ENCODE data around the gene HS3ST5. TPM values are rescaled to one million over a fixed set of nuclear protein-coding genes. Genes with fewer than 3 reads are reported as not detected.

HS3ST5 gene
- total and polyA plus RNA-seq, 4 donors: 0.02 to 0.18 (median 0.04) TPM; not detected in 1

DNA sequence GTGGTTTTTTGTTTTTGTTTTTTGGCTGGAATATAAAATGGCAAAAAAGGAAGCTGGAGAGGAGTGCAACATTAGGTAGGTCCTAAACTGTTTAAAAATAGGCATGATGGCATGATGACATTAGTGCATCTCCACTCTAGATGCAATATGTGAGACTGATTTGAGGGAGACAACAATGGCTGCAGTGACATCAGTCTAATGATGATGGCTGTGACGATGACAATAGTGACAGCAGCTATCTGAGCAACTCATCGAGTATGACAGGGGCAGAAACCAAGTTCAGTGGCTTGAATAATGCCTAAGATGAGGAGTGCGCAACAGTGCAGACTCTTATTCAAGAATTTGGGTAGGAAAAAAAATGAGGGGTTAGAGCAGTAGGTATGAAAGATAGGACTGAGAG lies 82.0 kb downstream of the HS3ST5 start:
- H3K9ac ChIP-seq (ENCODE audit: insufficient read depth in 1 of 2, low read length in 2 of 2): no peak overlapping the region
- DNase-seq (no peak), ATAC-seq (ENCODE audit: insufficient read depth, low FRiP score) (no peak)
- no peaks in the 10 kb centered on the region for H3K9me3 ChIP-seq (ENCODE audit: control insufficient read depth in 4 of 4, insufficient read depth in 3 of 4, low read length in 3 of 4)
- H3K4me3 ChIP-seq: no peak overlapping the region
- no peak overlapping the region for H3K27ac ChIP-seq (ENCODE audit: low read depth in 1 of 2, low read length in 1 of 2)
- no peaks in the 10 kb centered on the region for H3K27me3 ChIP-seq (ENCODE audit: control insufficient read depth in 3 of 3, insufficient read depth in 3 of 3, low read length in 2 of 3)
- WGBS, 2 donors: 82 to 85% methylated on average over 3 of the region's 3 CpGs
- no peaks in the 10 kb centered on the region for H3K36me3 ChIP-seq (ENCODE audit: control insufficient read depth in 4 of 4, insufficient read depth in 4 of 4, low read length in 4 of 4)
- H3K4me1 ChIP-seq (ENCODE audit: control insufficient read depth in 5 of 5, insufficient read depth in 5 of 5, low read length in 5 of 5): no peaks in the 10 kb centered on the region
- TF ChIP-seq, protein P1, sequence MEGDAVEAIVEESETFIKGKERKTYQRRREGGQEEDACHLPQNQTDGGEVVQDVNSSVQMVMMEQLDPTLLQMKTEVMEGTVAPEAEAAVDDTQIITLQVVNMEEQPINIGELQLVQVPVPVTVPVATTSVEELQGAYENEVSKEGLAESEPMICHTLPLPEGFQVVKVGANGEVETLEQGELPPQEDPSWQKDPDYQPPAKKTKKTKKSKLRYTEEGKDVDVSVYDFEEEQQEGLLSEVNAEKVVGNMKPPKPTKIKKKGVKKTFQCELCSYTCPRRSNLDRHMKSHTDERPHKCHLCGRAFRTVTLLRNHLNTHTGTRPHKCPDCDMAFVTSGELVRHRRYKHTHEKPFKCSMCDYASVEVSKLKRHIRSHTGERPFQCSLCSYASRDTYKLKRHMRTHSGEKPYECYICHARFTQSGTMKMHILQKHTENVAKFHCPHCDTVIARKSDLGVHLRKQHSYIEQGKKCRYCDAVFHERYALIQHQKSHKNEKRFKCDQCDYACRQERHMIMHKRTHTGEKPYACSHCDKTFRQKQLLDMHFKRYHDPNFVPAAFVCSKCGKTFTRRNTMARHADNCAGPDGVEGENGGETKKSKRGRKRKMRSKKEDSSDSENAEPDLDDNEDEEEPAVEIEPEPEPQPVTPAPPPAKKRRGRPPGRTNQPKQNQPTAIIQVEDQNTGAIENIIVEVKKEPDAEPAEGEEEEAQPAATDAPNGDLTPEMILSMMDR (IDR thresholded peaks at IDR 0.05; ENCODE audit: control extremely low read depth, extremely low read depth): no peak

DNA sequence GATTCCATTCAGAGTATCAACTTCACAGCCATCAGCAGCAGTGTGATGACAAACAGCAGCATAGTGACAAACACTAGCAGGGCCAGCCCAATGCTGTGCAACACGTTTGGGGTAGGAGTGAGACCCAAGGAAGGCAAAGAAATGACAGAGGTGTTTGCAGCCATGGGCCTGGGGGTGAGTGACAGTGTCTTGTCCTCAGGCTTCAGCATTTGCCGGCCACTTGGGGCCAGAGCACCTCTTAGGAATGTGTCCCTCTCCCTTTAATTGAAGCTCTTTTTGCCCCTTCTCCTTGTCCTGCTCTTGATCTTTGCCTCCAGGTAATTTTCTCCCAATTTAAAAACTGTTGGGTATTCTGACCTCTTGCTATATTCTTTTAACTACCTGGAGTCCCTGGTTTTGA lies 84.4 kb downstream of the HS3ST5 start:
- Histone ChIP-seq H3K4me1 (ENCODE audit: control insufficient read depth in 5 of 5, insufficient read depth in 5 of 5, low read length in 5 of 5) (no peaks in the 10 kb centered on the region), H3K4me3 (no peak overlapping the region), H3K9me3 (ENCODE audit: control insufficient read depth in 4 of 4, insufficient read depth in 3 of 4, low read length in 3 of 4) (peaks cover 0 to 6% (median 0%) of the 10 kb centered on the region in 4 donors), H3K36me3 (ENCODE audit: control insufficient read depth in 4 of 4, insufficient read depth in 4 of 4, low read length in 4 of 4) (no peaks in the 10 kb centered on the region), H3K9ac (ENCODE audit: insufficient read depth in 1 of 2, low read length in 2 of 2) (no peak overlapping the region), H3K27ac (ENCODE audit: low read depth in 1 of 2, low read length in 1 of 2) (no peak overlapping the region), H3K27me3 (ENCODE audit: control insufficient read depth in 3 of 3, insufficient read depth in 3 of 3, low read length in 2 of 3) (no peaks in the 10 kb centered on the region)
- no peak for DNase-seq
- TF ChIP-seq, protein P1 (IDR thresholded peaks at IDR 0.05; ENCODE audit: control extremely low read depth, extremely low read depth): no peak
- WGBS, 2 donors: 56 to 58% methylated on average over 2 of the region's 2 CpGs
- ATAC-seq (ENCODE audit: insufficient read depth, low FRiP score): no peak

DNA sequence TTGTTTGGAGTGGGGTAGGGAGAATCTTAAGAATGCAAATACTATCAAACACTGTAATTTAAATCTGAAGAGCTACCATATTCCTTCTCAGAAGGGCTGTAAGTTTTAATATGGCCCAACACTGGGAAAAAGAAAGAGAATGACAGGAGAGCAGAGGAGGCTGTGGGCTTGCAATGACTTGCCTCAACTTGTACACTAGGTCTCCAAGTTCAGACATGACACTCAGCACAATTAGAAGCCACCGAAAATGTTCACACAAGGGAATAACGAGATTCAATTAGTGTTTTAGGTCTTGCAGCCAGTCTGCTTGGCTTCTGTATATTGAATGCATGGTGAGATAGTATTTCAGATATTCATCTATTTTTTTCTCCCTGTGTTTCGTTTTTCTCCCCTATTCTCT lies 89.4 kb downstream of the HS3ST5 start:
- ATAC-seq (ENCODE audit: insufficient read depth, low FRiP score): no peak
- no peak overlapping the region for H3K27ac ChIP-seq (ENCODE audit: low read depth in 1 of 2, low read length in 1 of 2)
- TF ChIP-seq, protein P1 (IDR thresholded peaks at IDR 0.05; ENCODE audit: control extremely low read depth, extremely low read depth): no peak
- 81 to 87% methylated on average over 3 of the region's 3 CpGs for WGBS, 2 donors
- H3K9me3 ChIP-seq (ENCODE audit: control insufficient read depth in 4 of 4, insufficient read depth in 3 of 4, low read length in 3 of 4): peaks cover 0 to 6% (median 0%) of the 10 kb centered on the region in 4 donors
- H3K36me3 ChIP-seq (ENCODE audit: control insufficient read depth in 4 of 4, insufficient read depth in 4 of 4, low read length in 4 of 4): no peaks in the 10 kb centered on the region
- H3K4me3 ChIP-seq: no peak overlapping the region
- no peaks in the 10 kb centered on the region for H3K27me3 ChIP-seq (ENCODE audit: control insufficient read depth in 3 of 3, insufficient read depth in 3 of 3, low read length in 2 of 3)
- no peak for DNase-seq
- H3K9ac ChIP-seq (ENCODE audit: insufficient read depth in 1 of 2, low read length in 2 of 2): no peak overlapping the region
- H3K4me1 ChIP-seq (ENCODE audit: control insufficient read depth in 5 of 5, insufficient read depth in 5 of 5, low read length in 5 of 5): no peaks in the 10 kb centered on the region

DNA sequence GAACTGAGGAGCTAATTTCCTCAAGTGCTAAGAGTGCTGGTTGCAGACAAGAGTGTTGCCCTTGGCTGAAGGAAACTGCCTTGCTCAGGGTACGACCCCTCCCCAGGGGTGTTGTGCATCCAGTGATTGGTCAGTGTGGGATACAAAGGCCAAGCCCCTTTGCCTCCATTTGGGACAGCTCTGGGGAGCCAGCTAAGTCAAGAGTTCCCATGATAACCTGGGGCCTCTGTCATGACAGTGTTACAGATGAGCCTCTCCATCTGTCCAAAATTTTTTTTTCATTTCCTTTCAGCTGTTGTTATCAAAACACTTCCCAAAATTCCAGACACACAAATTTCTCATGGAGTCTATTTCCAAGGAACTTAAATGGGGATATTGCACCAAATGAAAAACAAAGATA lies 93.3 kb downstream of the HS3ST5 start:
- TF ChIP-seq, protein P1 (IDR thresholded peaks at IDR 0.05; ENCODE audit: control extremely low read depth, extremely low read depth): no peak
- Histone ChIP-seq H3K27me3 (ENCODE audit: control insufficient read depth in 3 of 3, insufficient read depth in 3 of 3, low read length in 2 of 3) (no peaks in the 10 kb centered on the region), H3K4me1 (ENCODE audit: control insufficient read depth in 5 of 5, insufficient read depth in 5 of 5, low read length in 5 of 5) (no peaks in the 10 kb centered on the region), H3K36me3 (ENCODE audit: control insufficient read depth in 4 of 4, insufficient read depth in 4 of 4, low read length in 4 of 4) (no peaks in the 10 kb centered on the region), H3K9me3 (ENCODE audit: control insufficient read depth in 4 of 4, insufficient read depth in 3 of 4, low read length in 3 of 4) (no peaks in the 10 kb centered on the region), H3K9ac (ENCODE audit: insufficient read depth in 1 of 2, low read length in 2 of 2) (no peak overlapping the region), H3K27ac (ENCODE audit: low read depth in 1 of 2, low read length in 1 of 2) (no peak overlapping the region), H3K4me3 (no peak overlapping the region)
- no peak for ATAC-seq (ENCODE audit: insufficient read depth, low FRiP score)
- WGBS, 2 donors: 59 to 72% methylated on average over 1 of the region's 1 CpG
- no peak for DNase-seq
